NB4 (cell line): ENCODE results near the gene CYP39A1.

Experiments used
- DNase-seq: peaks from one replicate; pipeline ENCODE4 v3.0.0; 2010; ENCODE audit warnings: low read depth
- H3K4me3 ChIP-seq: one replicate; pipeline ENCODE4 v1.5.1; 2011; ENCODE audit warnings: mild to moderate bottlenecking, low read depth, low read length, moderate library complexity
- CTCF ChIP-seq: IDR thresholded peaks from one replicate; pipeline ENCODE4 v1.5.1; 2012; ENCODE audit warnings: low read depth, low read length
- MAX ChIP-seq: IDR thresholded peaks from 2 replicates; pipeline ENCODE4 v1.6.1; 2011; ENCODE audit warnings: low read depth, low read length
- MYC ChIP-seq: IDR thresholded peaks from 2 replicates; pipeline ENCODE4 v1.6.1; 2011; ENCODE audit warnings: low read depth, low read length
- POLR2A ChIP-seq: IDR thresholded peaks from 2 replicates; pipeline ENCODE4 v1.6.1; 2011; ENCODE audit warnings: mild to moderate bottlenecking; ENCODE audit not compliant: insufficient read length; ENCODE audit errors: extremely low read depth

The CYP39A1 gene

GRCh38 chr6:46676604-46677313, 24.1 kb upstream of the CYP39A1 start:
- no peak for TF ChIP-seq MYC
- TF ChIP-seq CTCF, result no peak
- TF ChIP-seq POLR2A, result no peak
- no peak for DNase-seq
- no peak overlapping the region for H3K4me3 ChIP-seq

GRCh38 chr6:46674410-46674809, 21.8 kb upstream of the CYP39A1 start:
- TF ChIP-seq MAX (no peak), MYC (no peak), CTCF (no peak), POLR2A (no peak)
- no peak overlapping the region for H3K4me3 ChIP-seq
- DNase-seq, result no peak

- H3K4me3 ChIP-seq, result no peak overlapping the region
- no peak for DNase-seq
- TF ChIP-seq POLR2A, result no peak
These were observed 14.8 kb upstream of the CYP39A1 start for GRCh38 chr6:46667377-46667776.

GRCh38 chr6:46661483-46661882, 8.9 kb upstream of the CYP39A1 start:
- H3K4me3 ChIP-seq, result no peak overlapping the region
- DNase-seq, result no peak
- TF ChIP-seq MYC, result no peak
- no peak for TF ChIP-seq CTCF
- TF ChIP-seq MAX, result no peak
- TF ChIP-seq POLR2A, result no peak

- no peak for DNase-seq
- H3K4me3 ChIP-seq, result no peak overlapping the region
- no peak for TF ChIP-seq POLR2A
- no peak for TF ChIP-seq MYC
These were observed 5.0 kb upstream of the CYP39A1 start for GRCh38 chr6:46657642-46658041.

- TF ChIP-seq MYC, result no peak
- TF ChIP-seq CTCF, result peak; percentile 38
- no peak for TF ChIP-seq MAX
- TF ChIP-seq POLR2A, result no peak
- DNase-seq, result peak; percentile 20
- no peak overlapping the region for H3K4me3 ChIP-seq
These were observed 3.2 kb upstream of the CYP39A1 start for GRCh38 chr6:46655803-46656202.

GRCh38 chr6:46653439-46654195, 999 bp upstream of the CYP39A1 start:
- H3K4me3 ChIP-seq, result no peak overlapping the region
- TF ChIP-seq POLR2A (no peak), MYC (no peak), CTCF (no peak), MAX (no peak)
- DNase-seq, result no peak
